NB4 (cell line): ENCODE results near the gene VPS9D1.

Experiments used
- POLR2A ChIP-seq: IDR thresholded peaks from 2 replicates; pipeline ENCODE4 v1.6.1; 2011; ENCODE audit warnings: mild to moderate bottlenecking; ENCODE audit not compliant: insufficient read length; ENCODE audit errors: extremely low read depth
- TF ChIP-seq, protein P1 (sequence below): IDR thresholded peaks from one replicate; pipeline ENCODE4 v1.5.1; 2012; ENCODE audit warnings: low read depth, low read length

DNA sequence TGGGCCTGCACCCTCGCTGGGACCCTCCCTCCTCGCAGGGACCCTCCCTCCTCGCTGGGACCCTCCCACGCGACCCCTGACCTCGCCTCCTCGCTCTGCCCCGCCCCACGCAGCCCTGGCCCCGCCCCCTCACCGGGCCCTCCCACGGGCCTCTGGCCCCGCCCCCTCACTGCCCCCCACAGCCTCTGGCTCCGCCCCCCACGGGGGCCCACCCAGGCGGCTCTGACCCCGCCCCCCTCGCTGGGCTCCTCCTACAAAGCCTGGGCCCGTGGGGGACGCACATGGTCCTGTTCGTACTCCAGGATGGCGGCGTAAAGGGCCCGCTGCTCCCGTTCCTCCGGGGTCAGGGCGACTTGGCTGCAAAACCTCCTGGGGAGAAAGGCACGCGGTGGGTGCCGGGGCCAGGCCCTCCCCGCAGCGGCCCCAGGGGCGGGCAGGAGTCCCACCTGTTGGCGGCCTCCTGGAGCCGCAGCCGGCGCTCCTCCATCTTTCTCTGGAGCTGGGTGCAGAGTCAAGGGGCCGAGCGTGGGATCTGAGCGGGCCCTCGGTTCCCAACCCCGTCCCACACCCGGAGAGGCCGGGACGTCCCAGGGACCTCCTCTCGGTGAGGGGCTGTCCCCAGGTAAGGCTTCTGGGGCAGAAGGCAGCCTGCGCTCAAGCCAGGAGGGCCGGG, 9.0 kb downstream of the VPS9D1 start:
- peak; percentile 85 for TF ChIP-seq POLR2A
- TF ChIP-seq, protein P1, sequence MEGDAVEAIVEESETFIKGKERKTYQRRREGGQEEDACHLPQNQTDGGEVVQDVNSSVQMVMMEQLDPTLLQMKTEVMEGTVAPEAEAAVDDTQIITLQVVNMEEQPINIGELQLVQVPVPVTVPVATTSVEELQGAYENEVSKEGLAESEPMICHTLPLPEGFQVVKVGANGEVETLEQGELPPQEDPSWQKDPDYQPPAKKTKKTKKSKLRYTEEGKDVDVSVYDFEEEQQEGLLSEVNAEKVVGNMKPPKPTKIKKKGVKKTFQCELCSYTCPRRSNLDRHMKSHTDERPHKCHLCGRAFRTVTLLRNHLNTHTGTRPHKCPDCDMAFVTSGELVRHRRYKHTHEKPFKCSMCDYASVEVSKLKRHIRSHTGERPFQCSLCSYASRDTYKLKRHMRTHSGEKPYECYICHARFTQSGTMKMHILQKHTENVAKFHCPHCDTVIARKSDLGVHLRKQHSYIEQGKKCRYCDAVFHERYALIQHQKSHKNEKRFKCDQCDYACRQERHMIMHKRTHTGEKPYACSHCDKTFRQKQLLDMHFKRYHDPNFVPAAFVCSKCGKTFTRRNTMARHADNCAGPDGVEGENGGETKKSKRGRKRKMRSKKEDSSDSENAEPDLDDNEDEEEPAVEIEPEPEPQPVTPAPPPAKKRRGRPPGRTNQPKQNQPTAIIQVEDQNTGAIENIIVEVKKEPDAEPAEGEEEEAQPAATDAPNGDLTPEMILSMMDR: no peak
